Measurements from ENCODE around the gene NOC2L. TPM values are rescaled to one million over a fixed set of nuclear protein-coding genes. Genes with fewer than 3 reads are reported as not detected.

NOC2L gene
- total and polyA plus RNA-seq, 9 of the 15 experiments (the other 6 are each of a cell fraction or from before 2014, with no cell fraction given) = 4.0 to 410 (median 200) TPM

GRCh38 chr1:960363-961131, 1.5 kb upstream of the NOC2L start, which contains the start of gene KLHL17 (continued):
- TF ChIP-seq NFIC (IDR thresholded peaks at IDR 0.05) (peak; percentile 30; the same call in 1 of the 2 replicates), FUS (optimal IDR thresholded peaks at IDR 0.05; ENCODE audit: low read depth, low read length) (peak; percentile 20), HNRNPLL (IDR thresholded peaks at IDR 0.05; ENCODE audit: low read depth, low read length, poor library complexity, severe bottlenecking) (no peak), CCNT2 (IDR thresholded peaks at IDR 0.05; ENCODE audit: borderline replicate concordance, extremely low read depth, insufficient read length, low read depth, low read length) (peak; percentile 55), PBX2 (CRISPR knock-in tag; IDR thresholded peaks at IDR 0.05; ENCODE audit: low read depth) (0 out of 2 replicates have a peak, but pooled peaks have one; percentile 23), PBX2 (tag; conservative IDR thresholded peaks at IDR 0.05; ENCODE audit: low read depth) (no peak), HNRNPK (IDR thresholded peaks at IDR 0.05; ENCODE audit: low read depth, low read length, poor library complexity, severe bottlenecking) (peak; percentile 9), PTBP1 (IDR thresholded peaks at IDR 0.05; ENCODE audit: low read depth, low read length) (peak; percentile 95), FOXK1 (CRISPR knock-in tag; IDR thresholded peaks at IDR 0.05; ENCODE audit: borderline replicate concordance) (no peak), GTF2E2 (tag; IDR thresholded peaks at IDR 0.05) (no peak), NEUROD1 (IDR thresholded peaks at IDR 0.05; ENCODE audit: borderline replicate concordance, low read depth, low read length, partially characterized antibody) (peak; percentile 51), XRCC5 (IDR thresholded peaks at IDR 0.05; ENCODE audit: low read depth, low read length) (0 out of 2 replicates have a peak, but pooled peaks have one; percentile 36), RB1 (IDR thresholded peaks at IDR 0.05; ENCODE audit: low read depth) (peak; percentile 98), PHF8 (IDR thresholded peaks at IDR 0.05; ENCODE audit: borderline replicate concordance, low read length) (peak; percentile 38; the same call in 1 of the 2 replicates), ZNF639 (CRISPR knock-in tag; conservative IDR thresholded peaks at IDR 0.05 in 1 of 2, IDR thresholded peaks at IDR 0.05 in 1 of 2) (0 out of 4 replicates have a peak, but pooled peaks of 1 of the 2 experiments have one; percentile 27), PCBP1 (IDR thresholded peaks at IDR 0.05; ENCODE audit: low read depth, low read length, poor library complexity, severe bottlenecking) (peak; percentile 96), MEF2A (IDR thresholded peaks at IDR 0.05; ENCODE audit: control insufficient read depth, low read depth, low read length) (no peak), RUNX1 (IDR thresholded peaks at IDR 0.05; ENCODE audit: low read depth) (0 out of 2 replicates have a peak, but pooled peaks have one; percentile 29), ZNF354B (CRISPR knock-in tag; IDR thresholded peaks at IDR 0.05) (no peak), CBFA2T2 (conservative IDR thresholded peaks at IDR 0.05) (no peak)
- TF ChIP-seq, protein P1, sequence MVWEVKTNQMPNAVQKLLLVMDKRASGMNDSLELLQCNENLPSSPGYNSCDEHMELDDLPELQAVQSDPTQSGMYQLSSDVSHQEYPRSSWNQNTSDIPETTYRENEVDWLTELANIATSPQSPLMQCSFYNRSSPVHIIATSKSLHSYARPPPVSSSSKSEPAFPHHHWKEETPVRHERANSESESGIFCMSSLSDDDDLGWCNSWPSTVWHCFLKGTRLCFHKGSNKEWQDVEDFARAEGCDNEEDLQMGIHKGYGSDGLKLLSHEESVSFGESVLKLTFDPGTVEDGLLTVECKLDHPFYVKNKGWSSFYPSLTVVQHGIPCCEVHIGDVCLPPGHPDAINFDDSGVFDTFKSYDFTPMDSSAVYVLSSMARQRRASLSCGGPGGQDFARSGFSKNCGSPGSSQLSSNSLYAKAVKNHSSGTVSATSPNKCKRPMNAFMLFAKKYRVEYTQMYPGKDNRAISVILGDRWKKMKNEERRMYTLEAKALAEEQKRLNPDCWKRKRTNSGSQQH (CRISPR knock-in tag; IDR thresholded peaks at IDR 0.05) = no peak
